GM19328 (cell line): ENCODE measurements around the gene VSTM2B.

ENCODE experiments used
- ATAC-seq: cut with Tn5 transposase; IDR thresholded peaks from one replicate; pipeline ENCODE4 v1.9.1; 2021; ENCODE audit warnings: mild to moderate bottlenecking, moderate library complexity; ENCODE audit not compliant: unreplicated experiment

Gene VSTM2B

GRCh38 chr19:29495901-29496441, 29.8 kb upstream of the VSTM2B start:
- ATAC-seq, result no peak

- ATAC-seq, result no peak
Measured at GRCh38 chr19:29497241-29497640, 28.6 kb upstream of the VSTM2B start.

- ATAC-seq, result no peak
Measured at GRCh38 chr19:29497686-29498436, 27.9 kb upstream of the VSTM2B start.

- ATAC-seq, result no peak
Measured at GRCh38 chr19:29499261-29499920, 26.4 kb upstream of the VSTM2B start.

GRCh38 chr19:29499921-29500590, 25.7 kb upstream of the VSTM2B start:
- ATAC-seq, result no peak

GRCh38 chr19:29501816-29502580, 23.8 kb upstream of the VSTM2B start:
- no peak for ATAC-seq

- ATAC-seq, result no peak
Measured at GRCh38 chr19:29502581-29502850, 23.3 kb upstream of the VSTM2B start.

- ATAC-seq, result no peak
Measured at GRCh38 chr19:29503140-29503758, 22.5 kb upstream of the VSTM2B start.

GRCh38 chr19:29503785-29504184, 22.0 kb upstream of the VSTM2B start:
- no peak for ATAC-seq

- ATAC-seq, result no peak
Measured at GRCh38 chr19:29504454-29504853, 21.3 kb upstream of the VSTM2B start.

GRCh38 chr19:29505097-29505824, 20.5 kb upstream of the VSTM2B start:
- no peak for ATAC-seq

GRCh38 chr19:29506619-29506911, 19.2 kb upstream of the VSTM2B start:
- no peak for ATAC-seq

GRCh38 chr19:29507081-29507860, 18.5 kb upstream of the VSTM2B start:
- ATAC-seq, result no peak

GRCh38 chr19:29508181-29508580, 17.6 kb upstream of the VSTM2B start:
- no peak for ATAC-seq

GRCh38 chr19:29509456-29509855, 16.3 kb upstream of the VSTM2B start:
- ATAC-seq, result no peak

GRCh38 chr19:29510701-29511265, 15.0 kb upstream of the VSTM2B start:
- ATAC-seq, result no peak

GRCh38 chr19:29511768-29512167, 14.0 kb upstream of the VSTM2B start:
- no peak for ATAC-seq

- no peak for ATAC-seq
Measured at GRCh38 chr19:29512748-29513147, 13.0 kb upstream of the VSTM2B start.

GRCh38 chr19:29514525-29515232, 11.1 kb upstream of the VSTM2B start:
- no peak for ATAC-seq
